H1 (cell line): ENCODE results near the gene DIAPH1. TPM values are rescaled to one million over a fixed set of nuclear protein-coding genes. Genes with fewer than 3 reads are reported as not detected.

Experiments
- CTCF ChIP-seq, 3 experiments: IDR thresholded peaks; 1 replicate in 2 of 3; 2 replicates in 1 of 3; pipeline versions ENCODE4 v1.5.1 to v1.6.1; 2011; ENCODE audit warnings: low read length in 3 of 3, mild to moderate bottlenecking in 3 of 3, inconsistent platforms in 2 of 3, low read depth in 1 of 3, moderate library complexity in 1 of 3; ENCODE audit not compliant: insufficient read depth in 1 of 3; ENCODE audit errors: control extremely low read depth in 1 of 3
- RXRA ChIP-seq: IDR thresholded peaks from 2 replicates; pipeline ENCODE4 v1.6.1; 2011; ENCODE audit warnings: low read depth, mild to moderate bottlenecking, low read length, moderate library complexity; ENCODE audit not compliant: insufficient read depth
- polyA plus RNA-seq, 7 experiments: library from polyadenylated mRNA; depleted of rRNA in 3 of 7; stranded (reverse) in 5 of 7; unstranded in 2 of 7; fragments of >200 nt in 5 of 7; fragments of 200-250 nt in 2 of 7; gene quantifications; 1 replicate in 5 of 7; 2 replicates in 1 of 7; 4 replicates in 1 of 7; pipeline versions ENCODE4 v1.2.1 to v1.2.3, GENCODE V29; 2011 to 2013; ENCODE audit warnings: missing spikeins in 2 of 7, mixed read lengths in 2 of 7
- total RNA-seq: library from RNA; stranded (reverse); fragmentation: NEBNext Ultra II Directional; extraction: Animal tissue kit (Norgen Biotek cat#: 25700); gene quantifications from 2 replicates; pipeline ENCODE4 v1.2.1, GENCODE V29; 2021

DIAPH1 gene
- total and polyA plus RNA-seq, 2 of the 8 experiments (the other 6 are each of a cell fraction or from before 2014, with no cell fraction given): 61.2 to 114 TPM

- TF ChIP-seq CTCF (IDR thresholded peaks at IDR 0.05; ENCODE audit: control extremely low read depth in 1 of 3, insufficient read depth in 1 of 3, low read depth in 1 of 3, low read length in 3 of 3): no peak
- no peak for TF ChIP-seq RXRA
Measured at GRCh38 chr5:141657404-141657803, 38.6 kb upstream of the DIAPH1 start (continued).
